Neural crest cell (in vitro differentiated cells): ENCODE measurements around the gene POU2AF2. TPM values are rescaled to one million over a fixed set of nuclear protein-coding genes. Genes with fewer than 3 reads are reported as not detected.

Experiments
- DNase-seq: peaks from one replicate; pipeline ENCODE4 v3.0.0; 2021; ENCODE audit warnings: low read depth, mixed read lengths, low spot score
- H3K27ac Mint-ChIP-seq: one replicate; pipeline ENCODE4 v1.8.0; 2021; ENCODE audit warnings: mild to moderate bottlenecking, mixed read lengths; ENCODE audit not compliant: unreplicated experiment
- H3K27me3 Mint-ChIP-seq: 2 replicates; pipeline ENCODE4 v1.8.0; 2021; ENCODE audit warnings: low read depth, mild to moderate bottlenecking, mixed read lengths
- H3K36me3 Mint-ChIP-seq: 2 replicates; pipeline ENCODE4 v1.8.0; 2021; ENCODE audit warnings: low read depth, mild to moderate bottlenecking, mixed read lengths
- H3K4me1 Mint-ChIP-seq: 2 replicates; pipeline ENCODE4 v1.8.0; 2021; ENCODE audit warnings: mixed read lengths
- H3K4me3 Mint-ChIP-seq: one replicate; pipeline ENCODE4 v1.8.0; 2021; ENCODE audit warnings: mild to moderate bottlenecking, mixed read lengths
- H3K9me3 Mint-ChIP-seq: 2 replicates; pipeline ENCODE4 v1.8.0; 2021; ENCODE audit warnings: mixed read lengths
- total RNA-seq: library from RNA; stranded (reverse); gene quantifications from 2 replicates; pipeline ENCODE4 v1.2.1, GENCODE V29; 2021
- TF ChIP-seq, protein P1 (sequence below): fragments of 200-600 bp; sonication (generic); conservative IDR thresholded peaks from 2 replicates; pipeline ENCODE4 v1.5.0; 2021; ENCODE audit warnings: antibody characterized with exemption, mild to moderate bottlenecking

POU2AF2 gene
- total RNA-seq, 1 donor from 2014 or later: not detected

DNA sequence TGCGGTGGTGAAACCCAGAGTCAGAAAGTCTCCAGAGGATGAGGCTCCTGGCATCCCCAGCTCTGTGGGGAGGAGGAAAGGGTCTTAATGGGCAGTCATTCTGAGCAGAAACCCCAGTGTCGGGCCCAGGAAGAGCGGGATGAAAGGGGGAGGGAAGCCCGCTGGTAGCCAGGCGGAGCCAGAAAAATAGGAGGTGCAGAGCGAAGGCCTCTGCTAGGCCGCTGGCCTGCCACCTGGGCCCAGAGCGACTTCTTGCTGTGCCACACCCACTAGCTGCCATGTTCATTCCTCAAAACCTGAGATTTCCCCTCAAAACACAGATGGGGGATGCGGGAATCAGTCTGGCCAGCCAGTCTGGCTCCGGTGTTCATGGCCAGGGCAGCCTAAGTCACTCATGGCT lies 52.2 kb downstream of the POU2AF2 start:
- TF ChIP-seq, protein P1, sequence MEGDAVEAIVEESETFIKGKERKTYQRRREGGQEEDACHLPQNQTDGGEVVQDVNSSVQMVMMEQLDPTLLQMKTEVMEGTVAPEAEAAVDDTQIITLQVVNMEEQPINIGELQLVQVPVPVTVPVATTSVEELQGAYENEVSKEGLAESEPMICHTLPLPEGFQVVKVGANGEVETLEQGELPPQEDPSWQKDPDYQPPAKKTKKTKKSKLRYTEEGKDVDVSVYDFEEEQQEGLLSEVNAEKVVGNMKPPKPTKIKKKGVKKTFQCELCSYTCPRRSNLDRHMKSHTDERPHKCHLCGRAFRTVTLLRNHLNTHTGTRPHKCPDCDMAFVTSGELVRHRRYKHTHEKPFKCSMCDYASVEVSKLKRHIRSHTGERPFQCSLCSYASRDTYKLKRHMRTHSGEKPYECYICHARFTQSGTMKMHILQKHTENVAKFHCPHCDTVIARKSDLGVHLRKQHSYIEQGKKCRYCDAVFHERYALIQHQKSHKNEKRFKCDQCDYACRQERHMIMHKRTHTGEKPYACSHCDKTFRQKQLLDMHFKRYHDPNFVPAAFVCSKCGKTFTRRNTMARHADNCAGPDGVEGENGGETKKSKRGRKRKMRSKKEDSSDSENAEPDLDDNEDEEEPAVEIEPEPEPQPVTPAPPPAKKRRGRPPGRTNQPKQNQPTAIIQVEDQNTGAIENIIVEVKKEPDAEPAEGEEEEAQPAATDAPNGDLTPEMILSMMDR: no peak
- H3K4me1 Mint-ChIP-seq: no peaks in the 10 kb centered on the region
- H3K27me3 Mint-ChIP-seq: peaks cover 54% of the 10 kb centered on the region
- no peak overlapping the region for H3K27ac Mint-ChIP-seq
- no peaks in the 10 kb centered on the region for H3K36me3 Mint-ChIP-seq
- DNase-seq: no peak
- H3K4me3 Mint-ChIP-seq: peak overlapping the region; percentile 85
- no peaks in the 10 kb centered on the region for H3K9me3 Mint-ChIP-seq

DNA sequence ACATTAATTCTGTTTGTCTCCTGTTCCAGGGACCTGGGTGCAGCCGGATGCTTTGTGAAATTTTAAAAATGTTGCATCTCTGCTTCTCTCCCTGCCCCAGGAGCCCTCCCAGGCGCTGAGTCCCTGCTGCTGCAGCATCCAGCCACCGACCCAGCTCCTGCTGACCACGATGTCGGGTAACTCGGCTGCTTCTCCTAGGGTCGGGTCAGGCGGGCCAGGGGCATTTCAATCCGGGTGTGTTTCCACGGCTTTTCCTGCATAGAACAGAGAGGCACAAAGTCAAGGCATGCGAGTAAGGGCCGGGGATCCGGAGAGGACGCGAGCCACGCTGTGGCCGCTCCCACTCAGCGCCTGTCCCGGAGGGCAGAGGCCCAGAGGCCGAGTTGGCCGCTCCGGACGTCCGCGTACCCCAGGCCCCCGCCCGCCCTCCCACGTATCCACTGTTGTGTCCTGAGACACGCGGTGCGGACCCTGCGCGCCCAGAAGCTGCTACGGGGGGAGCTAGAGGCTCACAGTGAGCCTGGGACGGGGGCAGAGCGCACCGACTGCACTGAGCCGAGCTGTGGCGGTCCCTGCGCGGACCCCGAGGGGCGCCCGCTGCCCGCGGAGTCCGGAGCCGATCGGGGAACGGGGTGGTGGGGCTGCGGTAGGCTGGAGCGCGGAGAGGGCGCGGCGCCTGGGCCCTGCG lies 53.0 kb downstream of the POU2AF2 start, which contains the start of gene POU2AF3:
Gene POU2AF3 (plus strand): TSS at position 134 of the 688 bp plus-strand sequence. CDS start 36 bp downstream, at position 170.
- peak within 1 kb of the TSS; percentile 85 for H3K4me3 Mint-ChIP-seq
- H3K27me3 Mint-ChIP-seq: peaks cover 56% of the 10 kb centered on the region
- no peaks in the 10 kb centered on the region for H3K4me1 Mint-ChIP-seq
- peak within 1 kb of the TSS; percentile 46 for H3K27ac Mint-ChIP-seq
- no peaks in the 10 kb centered on the region for H3K9me3 Mint-ChIP-seq
- H3K36me3 Mint-ChIP-seq: no peaks in the 10 kb centered on the region
- no peak for DNase-seq
- TF ChIP-seq, protein P1: no peak

DNA sequence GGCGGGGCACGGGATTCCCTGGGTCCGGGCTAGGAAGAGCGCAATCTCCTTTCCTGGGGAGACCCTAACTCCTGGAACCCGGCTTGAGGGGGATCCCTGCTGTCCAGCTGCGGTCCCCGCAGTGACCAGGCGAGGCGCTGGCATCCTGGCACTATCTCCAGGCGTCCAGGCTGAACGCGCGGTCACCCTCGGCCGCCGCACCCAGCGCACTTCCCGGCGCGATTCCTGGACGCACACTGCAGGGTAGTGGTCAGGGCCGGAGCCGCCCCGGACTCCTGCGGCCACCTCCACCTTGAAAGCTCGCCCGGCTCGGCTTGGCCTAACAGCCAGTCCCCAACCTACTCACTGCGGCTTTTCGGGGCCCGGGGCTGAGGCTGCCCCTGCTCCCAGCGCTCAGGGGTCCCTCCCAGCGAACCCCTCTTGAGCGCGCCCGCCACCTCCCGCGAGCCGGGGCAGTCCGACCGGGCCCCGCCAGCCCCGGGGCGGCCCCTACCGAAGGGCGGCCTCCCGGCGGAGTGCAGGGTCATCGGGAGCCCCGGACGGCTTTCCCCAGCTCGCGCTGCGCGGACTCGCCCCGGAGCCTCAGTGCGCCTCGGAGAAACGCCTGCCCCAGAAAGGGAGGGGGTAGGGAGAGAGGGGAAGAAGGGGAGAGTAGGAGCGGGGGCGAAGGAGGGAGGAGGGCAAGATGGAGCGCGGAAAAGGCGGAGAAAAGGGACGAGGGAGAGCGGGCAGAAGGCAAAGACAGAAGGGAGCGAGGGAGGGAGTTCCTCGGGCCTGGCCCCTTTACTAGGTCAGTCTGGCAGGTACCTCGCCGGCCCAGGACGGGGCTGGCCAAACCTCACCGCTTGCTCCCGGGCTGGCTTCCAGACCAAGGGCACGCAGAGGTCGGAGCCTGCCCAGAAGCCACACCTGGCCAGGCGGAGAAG lies 53.8 kb downstream of the POU2AF2 start:
- Mint-ChIP-seq H3K4me1 (no peaks in the 10 kb centered on the region), H3K9me3 (no peaks in the 10 kb centered on the region), H3K4me3 (peak overlapping the region; percentile 82), H3K27ac (no peak overlapping the region), H3K27me3 (peaks cover 54% of the 10 kb centered on the region), H3K36me3 (no peaks in the 10 kb centered on the region)
- TF ChIP-seq, protein P1: peak; percentile 62
- DNase-seq: peak; percentile 71

DNA sequence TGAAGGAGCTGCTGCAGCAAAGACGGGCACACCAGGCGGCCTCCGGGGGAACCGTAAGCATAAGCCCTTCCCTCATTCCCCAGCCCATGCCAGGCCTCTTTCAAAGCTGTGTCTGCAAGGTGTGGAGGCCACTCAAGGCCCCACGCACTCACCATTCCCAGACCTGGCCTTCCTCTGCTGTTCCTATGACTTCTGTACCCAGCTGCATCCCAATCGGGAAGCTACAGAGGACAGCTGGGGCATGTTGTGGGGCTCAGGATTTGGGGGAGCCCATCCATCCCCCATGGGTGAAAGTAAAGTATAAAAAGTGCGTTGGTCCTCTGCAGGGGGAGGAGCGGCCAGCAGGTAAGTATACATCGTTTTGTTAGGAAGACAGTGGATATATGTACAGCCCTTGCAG lies 55.0 kb downstream of the POU2AF2 start:
- H3K4me3 Mint-ChIP-seq: peak overlapping the region; percentile 60
- H3K27me3 Mint-ChIP-seq: peaks cover 62% of the 10 kb centered on the region
- no peaks in the 10 kb centered on the region for H3K4me1 Mint-ChIP-seq
- no peaks in the 10 kb centered on the region for H3K36me3 Mint-ChIP-seq
- TF ChIP-seq, protein P1: no peak
- no peak for DNase-seq
- H3K27ac Mint-ChIP-seq: no peak overlapping the region
- no peaks in the 10 kb centered on the region for H3K9me3 Mint-ChIP-seq

DNA sequence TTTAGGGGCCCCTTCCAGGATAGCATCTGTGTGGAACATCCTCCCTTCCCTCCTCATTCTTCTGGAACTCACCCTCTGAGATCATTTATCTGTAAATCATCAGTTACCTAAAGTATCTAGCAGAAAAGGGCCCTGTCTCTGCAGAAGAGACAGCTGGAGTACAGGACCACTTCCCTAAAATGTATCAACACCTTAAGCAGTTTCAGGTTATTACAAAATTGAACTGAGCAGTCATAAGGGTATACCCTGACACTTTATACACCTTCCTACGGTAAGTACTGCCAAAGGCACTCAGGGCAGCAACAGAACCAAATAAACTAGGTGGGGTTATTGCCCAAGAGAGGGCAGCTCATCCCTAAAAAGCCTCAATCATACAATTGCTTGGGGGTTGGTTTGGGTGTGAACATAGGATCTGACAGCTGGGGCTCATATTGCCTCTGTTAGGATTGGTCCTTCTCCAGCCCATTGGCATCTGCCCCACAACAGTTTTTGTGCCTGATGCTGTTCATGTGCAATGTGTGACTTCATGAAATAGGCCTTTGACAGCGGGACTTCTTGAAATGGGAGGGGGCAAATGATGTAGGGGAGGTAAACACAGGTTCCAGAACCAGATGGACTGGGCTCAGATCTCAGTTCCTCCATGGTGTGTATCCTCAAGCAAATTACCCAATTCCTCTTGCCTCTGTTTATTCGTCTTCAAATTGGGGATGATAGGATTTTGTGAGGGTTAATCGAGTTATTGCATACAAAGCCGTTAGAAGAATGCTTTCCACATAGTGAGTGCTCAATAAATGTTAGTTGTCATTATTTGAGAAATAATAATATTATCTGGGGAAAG lies 55.7 kb downstream of the POU2AF2 start:
- no peaks in the 10 kb centered on the region for H3K4me1 Mint-ChIP-seq
- H3K27ac Mint-ChIP-seq: no peak overlapping the region
- H3K9me3 Mint-ChIP-seq: no peaks in the 10 kb centered on the region
- no peak for DNase-seq
- H3K4me3 Mint-ChIP-seq: peak overlapping the region; percentile 60
- TF ChIP-seq, protein P1: no peak
- H3K27me3 Mint-ChIP-seq: peaks cover 68% of the 10 kb centered on the region
- no peaks in the 10 kb centered on the region for H3K36me3 Mint-ChIP-seq
